ENCODE measurements around the gene GLDN. TPM values are rescaled to one million over a fixed set of nuclear protein-coding genes. Genes with fewer than 3 reads are reported as not detected.
"Not testable (repeated sequence)": the region's sequence is repeated elsewhere in the genome, so short reads cannot be mapped to it uniquely, and the experiment has no call there.

Gene GLDN
- total RNA-seq, 1 experiment from 2014 or later: 4.9 TPM

DNA sequence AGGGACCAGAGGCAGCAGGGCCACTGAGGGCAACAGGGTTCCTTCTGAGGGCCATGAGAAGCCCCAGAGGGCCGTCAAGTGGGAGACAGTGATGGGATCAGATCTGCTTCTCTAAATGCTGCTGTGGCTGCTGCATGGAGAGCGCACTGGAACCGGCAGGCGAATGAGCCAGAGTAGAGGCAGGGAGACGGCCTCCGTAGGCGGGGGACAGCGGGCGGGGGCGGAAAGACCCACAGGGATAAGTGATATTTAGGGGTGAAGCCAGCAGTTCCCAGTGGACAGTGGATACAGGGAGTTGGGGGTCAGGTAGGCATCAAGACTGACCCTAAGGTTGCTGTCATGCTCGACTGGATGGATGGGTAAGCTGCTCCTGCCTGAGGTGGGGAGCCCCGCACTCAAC, 45.0 kb downstream of the GLDN start:
- no peak for DNase-seq (ENCODE audit: extremely low read depth, low read depth)

DNA sequence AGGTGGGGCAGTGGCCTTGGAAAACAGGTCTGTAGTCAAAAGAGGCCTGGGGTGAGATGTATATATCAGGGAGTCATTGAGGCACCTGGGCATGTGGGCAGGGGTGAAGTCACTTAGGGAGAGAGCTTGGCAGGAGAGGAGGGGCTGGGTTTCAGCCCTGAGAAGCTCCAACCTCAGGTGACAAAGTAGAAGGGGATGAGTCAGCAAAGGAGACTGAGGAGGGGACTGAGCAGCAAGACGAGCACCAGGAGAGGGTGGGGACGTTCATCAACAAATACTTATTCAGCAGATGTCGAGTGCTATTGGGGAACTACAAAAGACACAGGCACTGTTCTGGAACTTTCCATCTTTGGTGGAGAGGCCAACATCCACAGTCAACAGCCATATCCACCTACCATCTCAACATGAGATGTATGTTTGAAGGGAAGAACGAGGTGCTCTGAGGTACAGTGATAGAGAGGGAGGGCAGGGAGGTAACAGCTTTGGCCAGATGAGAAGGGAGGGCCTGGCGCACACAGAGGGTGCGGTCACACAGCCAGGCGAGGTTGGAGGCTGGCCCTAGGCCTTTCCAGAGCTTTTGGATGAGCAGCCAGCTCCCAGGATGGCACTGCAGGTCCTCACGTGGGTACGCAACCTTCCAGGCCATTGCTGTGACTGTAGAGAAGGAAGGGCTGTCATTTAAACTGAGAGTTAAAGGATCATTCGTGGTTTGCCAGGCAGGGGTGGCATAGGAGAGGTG, 45.7 kb downstream of the GLDN start:
- DNase-seq (ENCODE audit: extremely low read depth, low read depth): no peak

DNA sequence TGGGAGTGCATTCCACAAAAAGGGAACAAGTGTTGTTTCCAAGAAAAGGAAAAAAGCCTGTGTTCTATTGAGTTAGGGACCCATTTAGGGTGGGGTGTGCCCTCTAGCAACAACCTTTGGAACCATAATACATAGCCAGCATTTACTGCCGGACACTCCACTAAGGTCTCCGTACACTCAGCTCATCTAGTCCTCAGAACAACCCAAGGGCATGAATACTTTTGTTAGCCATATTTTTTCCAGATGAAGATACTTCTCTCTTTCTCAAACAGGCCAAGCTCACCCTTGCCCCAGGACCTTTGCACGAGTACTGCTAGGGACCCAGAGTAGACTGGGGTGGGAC, 46.2 kb downstream of the GLDN start:
- DNase-seq (ENCODE audit: extremely low read depth, low read depth): no peak

DNA sequence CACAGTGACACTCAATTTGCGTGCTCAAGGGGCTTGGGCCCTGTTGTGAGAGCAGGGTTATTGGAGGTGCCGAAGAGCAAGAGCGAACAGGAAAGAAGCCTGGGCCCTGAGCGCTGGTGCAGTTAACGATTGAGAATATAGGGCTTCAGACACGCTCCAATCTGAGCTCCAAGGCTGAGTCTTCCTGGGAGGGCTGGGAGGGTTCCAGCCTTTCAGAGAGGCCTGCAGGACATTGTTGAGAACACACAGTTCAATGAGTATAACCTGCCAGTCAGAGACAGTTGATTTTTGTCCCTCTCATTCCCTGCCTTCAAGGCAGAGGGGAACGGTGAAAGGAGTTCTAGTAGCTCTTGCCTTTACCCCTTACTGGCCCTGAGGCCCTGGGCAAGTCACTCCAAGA, 47.3 kb downstream of the GLDN start:
- no peak for DNase-seq (ENCODE audit: extremely low read depth, low read depth)

DNA sequence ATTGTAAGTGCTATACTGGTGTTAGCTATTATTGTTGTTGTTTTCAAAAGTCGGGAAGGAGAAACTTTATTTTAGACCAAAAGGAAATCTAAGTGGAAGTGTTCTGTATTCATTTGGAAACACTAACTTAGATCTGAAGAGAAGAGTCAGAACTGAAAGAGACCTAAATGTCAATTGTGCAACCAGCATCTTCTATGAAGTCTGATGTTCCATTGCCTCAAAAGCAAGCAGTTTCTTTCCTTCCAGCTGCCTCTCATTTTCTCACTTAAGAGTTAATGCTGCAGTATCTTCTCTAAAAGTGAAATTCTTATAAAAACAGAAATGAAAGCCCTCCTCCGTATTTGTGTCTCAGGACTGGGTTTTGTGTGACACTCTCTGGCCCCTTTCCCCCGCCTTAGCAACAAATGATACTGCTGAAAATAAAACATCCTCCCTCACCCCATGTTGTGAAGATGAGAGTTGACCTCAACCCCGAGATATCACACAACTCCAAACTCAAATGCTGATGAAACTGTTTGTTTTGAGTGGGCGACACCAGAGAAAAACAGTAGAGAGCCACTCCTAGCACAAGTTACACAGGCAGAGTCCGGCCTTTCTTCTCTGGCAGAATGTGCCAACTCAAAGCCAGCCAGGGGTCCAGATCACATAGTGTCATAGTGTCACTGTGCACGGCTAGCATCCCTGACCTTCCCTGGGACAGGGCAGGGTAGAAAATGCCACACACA, 48.9 kb downstream of the GLDN start:
- DNase-seq (ENCODE audit: extremely low read depth, low read depth): no peak

DNA sequence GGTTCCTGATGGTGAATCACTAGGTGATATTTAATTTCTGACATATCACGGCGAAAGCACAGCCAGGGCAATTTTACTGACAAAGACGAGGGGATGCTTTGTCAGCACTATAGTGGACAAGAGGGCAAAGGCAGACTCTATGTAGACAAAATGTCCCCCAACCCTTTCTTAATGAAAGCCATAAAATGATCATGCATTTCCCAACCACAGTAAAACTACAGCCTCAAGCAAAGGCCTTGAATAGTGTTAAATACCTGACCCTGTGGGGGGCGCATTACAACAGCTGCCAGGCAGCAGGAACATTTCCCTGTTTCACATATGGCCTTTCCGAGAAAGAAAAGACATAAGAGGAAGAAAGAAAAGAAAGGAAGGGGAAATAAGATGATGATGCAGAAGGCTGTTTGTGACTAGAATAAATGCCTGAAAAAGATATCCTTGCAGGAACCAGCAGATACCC, 49.5 kb downstream of the GLDN start:
- no peak for DNase-seq (ENCODE audit: extremely low read depth, low read depth)

DNA sequence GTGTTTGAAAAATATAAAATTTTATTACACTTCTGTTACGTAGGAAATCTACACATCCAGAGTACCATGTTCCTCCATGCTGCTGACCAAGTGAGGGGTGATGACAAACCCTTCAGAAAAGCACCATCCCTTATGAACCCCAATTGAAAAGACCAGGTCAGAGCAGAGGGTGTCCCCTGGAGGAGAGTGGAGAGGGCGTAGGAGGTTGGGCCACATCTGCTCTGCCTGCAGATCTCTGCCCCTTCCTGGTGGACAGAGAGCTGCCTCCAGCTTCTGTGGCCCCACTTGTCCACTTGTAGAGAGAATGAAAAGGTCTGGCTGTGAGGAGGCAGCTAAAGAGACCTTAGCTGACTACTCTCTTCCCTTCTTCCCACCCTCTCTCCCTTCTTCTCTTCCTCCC, 55.5 kb downstream of the GLDN start:
- no peak for DNase-seq (ENCODE audit: extremely low read depth, low read depth)

DNA sequence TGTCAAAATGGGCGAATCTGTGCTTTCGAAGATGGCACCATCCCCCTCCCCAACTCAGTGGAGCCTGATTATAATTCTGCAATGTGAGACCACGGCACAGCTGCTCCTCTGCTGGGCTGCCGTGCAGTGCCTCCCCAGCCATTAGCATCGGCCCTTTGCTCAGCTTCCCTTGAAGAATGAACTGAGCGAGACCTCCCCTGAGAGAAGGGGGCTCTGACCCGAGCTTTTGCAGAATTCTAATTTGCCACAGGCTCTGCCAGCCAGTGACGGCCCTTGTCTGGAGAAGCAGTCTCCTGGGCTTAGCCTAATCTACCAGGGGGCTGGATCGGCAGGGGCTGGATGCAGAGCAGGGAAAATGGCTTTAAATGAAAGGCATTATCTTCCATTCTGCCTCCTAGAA, 57.2 kb downstream of the GLDN start:
- no peak for DNase-seq (ENCODE audit: extremely low read depth, low read depth)

DNA sequence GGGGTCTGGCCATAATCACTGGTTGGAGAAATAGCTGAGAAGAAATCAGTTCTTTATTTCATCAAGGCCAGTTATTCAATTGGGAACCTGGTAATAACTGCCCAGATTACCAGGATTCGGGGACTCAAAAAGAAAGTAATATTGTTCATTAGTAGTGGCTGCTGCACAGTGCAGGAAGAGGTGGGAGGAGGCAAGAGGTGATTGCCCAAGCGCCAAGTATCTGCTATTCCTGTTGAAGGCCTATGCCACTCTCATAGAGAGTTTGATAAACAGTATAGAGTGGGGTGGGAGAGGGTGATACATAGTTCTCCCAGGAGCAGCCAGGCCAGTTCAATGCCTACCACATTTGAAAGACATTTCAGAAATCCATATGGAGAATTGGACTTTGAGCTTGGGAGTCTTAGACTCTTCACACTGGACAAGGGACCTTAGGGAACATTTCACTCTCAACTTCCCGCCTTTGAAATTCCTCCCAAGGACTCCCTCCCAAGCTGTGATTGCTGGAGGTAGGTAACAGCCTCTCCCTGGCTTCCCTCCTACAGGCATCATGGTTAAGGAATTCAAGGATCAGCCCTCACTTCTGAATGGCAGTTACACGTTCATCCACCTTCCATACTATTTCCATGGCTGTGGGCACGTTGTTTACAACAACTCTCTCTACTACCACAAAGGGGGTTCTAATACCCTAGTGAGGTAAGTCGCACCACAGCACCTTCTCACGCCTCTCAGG, 59.8 kb downstream of the GLDN start:
- no peak for DNase-seq (ENCODE audit: extremely low read depth, low read depth)

DNA sequence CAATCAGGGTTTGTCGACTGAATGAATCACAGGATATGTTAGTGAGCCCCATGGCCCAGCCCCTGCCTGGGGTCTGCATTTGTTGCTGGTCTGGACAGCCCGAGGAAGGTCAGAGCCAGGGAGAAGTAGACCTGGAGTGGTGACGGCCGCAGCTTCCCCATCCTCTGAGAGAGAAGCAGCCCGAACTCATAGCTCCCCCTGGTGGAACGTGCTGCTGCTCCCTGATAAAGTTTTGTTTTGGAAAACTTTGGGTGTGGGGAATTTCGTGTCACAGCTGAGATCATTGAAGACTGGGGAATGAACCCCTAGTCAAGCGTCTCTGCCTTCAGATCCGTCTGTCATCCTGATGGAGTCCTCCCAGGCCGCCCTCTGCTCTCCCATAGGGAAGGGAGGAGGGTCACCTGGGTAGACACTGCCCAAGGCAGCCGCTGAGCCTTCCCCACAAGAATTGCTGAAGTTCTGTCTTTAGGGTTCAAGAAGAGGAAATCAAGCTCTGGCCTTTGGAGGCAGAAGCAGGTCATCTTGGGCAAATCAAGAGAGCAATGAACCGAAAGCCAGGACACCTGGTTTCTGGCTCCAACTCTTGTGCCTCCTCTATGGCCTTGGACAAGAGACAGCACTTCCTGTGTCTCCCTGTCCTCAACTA, 60.5 kb downstream of the GLDN start:
- DNase-seq (ENCODE audit: extremely low read depth, low read depth): no peak

DNA sequence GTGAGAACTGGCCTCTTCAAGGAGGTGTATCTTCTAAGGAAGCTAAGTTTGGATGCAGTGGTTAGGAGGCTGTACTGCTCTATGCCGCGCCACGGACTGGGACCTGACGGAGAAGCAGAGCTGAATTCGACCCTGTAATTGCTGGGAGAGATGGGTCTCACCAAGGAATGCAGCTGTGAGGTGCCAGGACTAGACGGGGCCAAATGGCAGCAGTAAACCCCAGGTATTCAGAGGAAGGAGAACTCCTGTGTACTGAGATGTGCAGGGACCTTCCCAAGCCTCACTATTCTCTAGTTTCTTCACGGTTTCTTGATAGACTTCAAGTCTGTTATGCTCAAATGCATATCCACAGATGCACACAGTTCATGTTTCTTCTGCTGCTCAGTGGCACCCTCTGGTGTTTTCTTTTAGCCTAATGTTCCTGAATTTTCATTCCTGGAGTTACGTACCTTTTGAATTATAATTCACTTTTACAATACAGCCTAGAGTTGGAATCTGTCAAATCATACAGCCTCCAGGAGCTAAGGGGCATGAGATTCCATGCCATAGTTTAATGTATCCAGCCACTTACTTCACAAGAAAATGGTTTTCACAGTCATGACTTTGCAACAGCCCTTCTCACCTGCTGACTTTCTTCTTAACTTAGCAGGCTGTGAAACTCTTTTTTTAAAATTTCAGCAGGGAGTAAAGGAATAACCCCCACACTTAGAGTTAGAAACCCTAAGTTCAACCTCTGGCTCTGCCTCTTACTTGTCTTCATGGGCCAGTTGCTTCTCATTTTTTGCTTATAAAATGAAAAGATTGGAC, 61.8 kb downstream of the GLDN start:
- DNase-seq (ENCODE audit: extremely low read depth, low read depth): peak; percentile 16

DNA sequence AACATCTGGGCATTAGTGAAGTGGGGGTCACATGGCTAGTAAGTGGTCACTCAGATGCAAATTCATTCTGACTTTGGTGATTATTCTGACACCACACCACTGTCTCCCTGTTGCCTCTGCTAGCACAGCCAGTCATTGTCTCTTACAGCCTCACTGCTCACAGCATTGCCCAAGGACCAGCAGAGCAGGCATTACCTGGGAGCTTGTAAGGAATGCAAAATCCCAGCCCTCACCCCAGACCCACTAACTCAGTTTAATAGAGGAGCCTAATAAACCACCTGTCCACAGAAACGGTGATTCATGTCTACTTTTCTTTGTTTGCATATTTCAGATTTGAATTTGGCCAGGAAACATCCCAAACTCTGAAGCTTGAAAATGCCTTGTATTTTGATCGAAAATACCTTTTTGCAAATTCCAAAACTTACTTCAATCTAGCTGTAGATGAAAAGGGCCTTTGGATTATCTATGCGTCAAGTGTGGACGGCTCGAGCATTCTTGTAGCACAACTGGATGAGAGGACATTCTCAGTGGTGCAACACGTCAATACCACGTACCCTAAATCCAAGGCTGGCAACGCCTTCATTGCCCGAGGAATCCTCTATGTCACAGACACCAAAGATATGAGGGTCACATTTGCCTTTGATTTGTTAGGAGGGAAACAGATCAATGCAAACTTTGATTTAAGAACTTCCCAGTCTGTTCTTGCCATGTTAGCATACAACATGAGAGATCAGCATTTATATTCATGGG, 62.7 kb downstream of the GLDN start:
- no peak for DNase-seq (ENCODE audit: extremely low read depth, low read depth)

DNA sequence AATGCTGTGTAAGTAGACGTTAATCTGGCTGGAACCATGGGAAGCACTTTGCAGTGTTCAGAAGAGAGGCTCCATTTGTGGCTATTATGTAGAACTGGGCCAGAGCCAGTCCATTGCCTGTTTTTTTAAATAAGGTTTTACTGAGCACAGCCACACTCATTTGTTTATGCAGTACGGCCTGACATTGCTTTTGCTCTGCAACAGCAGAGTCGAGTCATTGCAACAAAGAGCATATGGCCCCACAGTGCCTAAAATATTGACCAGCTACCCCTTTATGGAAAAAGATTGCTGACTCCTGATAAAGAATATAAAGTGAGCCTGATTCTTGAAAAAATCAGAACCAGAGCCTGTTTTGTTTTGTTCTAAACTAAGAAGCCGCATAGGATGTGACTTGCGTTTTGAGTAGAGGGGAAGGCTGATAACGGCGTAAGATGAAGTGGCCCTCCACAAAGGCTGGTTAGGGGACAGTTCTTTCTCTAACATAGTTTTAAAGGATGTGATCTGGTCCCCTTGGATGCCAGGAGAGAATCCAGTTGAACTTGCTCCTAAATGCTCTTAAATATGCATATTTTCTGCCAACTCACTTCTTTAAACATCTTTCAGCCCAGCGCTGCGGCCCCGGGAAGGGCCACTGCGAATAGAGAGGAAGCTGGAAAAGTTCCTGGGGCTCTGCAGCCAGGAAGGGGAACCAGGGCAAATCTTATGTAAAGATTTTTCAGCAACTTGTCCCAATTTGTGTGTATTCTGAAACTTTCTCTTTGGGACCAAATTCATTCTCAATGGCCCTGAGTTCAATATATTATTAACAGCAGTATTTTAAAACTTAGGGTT, 64.5 kb downstream of the GLDN start:
- DNase-seq (ENCODE audit: extremely low read depth, low read depth): no peak

DNA sequence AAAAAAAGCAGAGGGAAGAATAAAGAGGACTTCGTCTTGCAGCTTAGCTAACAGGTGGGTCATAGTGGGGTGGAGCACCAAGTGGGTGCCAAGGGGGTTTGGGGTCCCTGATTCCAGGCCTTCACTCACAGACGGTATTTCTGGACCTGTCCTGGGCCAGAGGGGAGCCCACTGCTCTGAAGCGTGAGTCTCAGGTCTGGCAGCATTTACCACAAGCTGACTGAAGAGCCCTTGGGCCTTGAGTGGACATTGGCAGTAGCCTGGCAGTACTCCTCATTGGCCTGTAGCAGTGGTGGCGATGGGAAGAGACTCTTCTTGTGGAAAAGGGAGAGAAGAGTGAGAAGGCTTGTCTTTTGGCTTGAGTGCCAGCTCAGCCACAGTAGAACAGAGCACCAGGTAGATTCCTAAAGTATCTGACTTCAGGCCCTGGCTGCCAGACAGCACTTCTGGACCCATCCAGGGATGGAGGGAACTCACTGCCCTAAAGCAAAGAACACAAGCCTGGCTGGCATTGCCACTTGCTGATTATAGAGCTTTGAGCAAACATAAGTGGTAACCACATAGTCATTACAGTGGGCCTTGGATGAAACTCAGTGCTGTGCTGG, 72.9 kb downstream of the GLDN start:
- DNase-seq (ENCODE audit: extremely low read depth, low read depth): no peak

DNA sequence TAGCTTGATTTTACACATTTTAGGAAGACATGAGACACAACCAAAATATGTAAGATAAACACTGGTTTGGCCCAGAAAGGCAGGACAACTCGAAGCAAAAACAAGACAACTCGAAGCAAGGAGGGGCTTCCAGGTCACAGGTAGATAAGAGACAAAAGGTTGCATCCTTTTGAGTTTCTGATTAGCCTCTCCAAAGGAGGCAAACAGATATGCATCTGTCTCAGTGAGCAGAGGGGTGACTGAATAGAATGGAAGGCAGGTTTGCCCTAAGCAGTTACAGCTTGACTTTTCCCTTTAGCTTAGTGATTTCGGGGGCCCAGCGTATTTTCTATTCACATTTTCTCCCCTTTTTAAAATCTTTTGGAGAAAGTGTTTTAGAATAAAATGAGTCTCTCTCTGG, 74.7 kb downstream of the GLDN start:
- DNase-seq (ENCODE audit: extremely low read depth, low read depth): no peak

DNA sequence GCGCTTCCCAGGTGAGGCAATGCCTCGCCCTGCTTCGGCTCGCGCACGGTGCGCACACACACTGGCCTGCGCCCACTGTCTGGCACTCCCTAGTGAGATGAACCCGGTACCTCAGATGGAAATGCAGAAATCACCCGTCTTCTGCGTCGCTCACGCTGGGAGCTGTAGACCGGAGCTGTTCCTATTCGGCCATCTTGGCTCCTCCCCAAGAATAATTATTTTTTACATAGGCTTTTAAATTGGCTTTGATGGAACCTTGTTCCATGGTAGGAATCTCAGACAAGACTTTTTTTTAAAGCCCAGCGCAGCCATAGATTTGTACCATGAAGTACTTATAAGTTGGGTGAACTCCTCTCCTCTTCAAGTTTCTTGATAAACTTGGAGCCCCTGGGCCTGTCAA, 81.6 kb downstream of the GLDN start:
- not testable (repeated sequence) for DNase-seq (ENCODE audit: extremely low read depth, low read depth)

DNA sequence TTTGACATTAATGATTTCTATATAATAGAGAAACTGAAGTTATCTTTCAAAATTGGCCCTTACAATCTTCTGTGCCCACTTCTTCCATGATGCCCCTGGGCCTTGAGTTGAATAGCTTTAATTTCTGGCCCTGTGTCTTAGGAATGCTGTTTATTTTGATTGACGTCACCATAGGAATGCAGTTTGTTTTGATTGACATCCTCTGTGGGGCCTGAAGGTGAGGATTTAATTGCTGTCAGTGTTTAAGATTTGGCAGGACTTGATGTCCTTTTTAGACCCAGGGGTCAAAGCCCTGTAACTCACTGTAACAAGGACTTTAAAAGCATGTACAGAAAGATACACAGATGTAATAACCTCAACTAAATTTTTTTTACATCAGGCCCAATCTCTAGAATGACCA, 83.3 kb downstream of the GLDN start:
- no peak for DNase-seq (ENCODE audit: extremely low read depth, low read depth)

DNA sequence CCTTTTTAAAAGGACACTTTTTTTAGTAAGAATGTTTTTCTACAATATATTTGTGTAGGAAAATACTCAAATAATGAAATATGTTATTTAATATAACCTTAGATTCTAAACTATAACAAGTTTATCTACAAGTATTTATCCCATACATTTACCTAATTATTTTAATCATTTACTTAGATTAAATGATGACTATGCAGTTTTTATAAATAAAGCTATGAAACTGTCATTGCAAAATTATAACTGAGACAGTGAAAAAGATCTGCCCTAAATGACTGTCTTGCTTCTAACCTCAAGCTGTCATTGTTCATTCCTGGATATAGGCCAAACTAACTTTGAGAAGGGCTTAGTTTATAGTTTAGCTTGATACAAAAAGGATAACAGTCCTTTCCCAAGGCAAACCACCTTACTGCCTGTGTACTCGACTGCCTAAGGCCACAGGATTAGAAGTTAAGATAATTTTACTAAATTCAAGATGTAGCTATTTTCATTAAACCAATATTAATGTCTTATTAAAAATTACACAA, 84.1 kb downstream of the GLDN start:
- no peak for DNase-seq (ENCODE audit: extremely low read depth, low read depth)

All from NCI-H460 (cell line).